Activated CD8-positive, alpha-beta memory T cell treated with anti-CD3 and anti-CD28 coated beads for 36 hours (primary cell): ENCODE data around the gene LAMA2. TPM values are rescaled to one million over a fixed set of nuclear protein-coding genes. Genes with fewer than 3 reads are reported as not detected.

Source experiments
- CTCF ChIA-PET: fragments of 350-600 bp; sonication (Branson Sonifier 250); formaldehyde crosslinking; loops from one replicate; lab custom pipeline; 2021; ENCODE audit warnings: antibody characterized with exemption; lab: Charles Lee
- POLR2A ChIA-PET: fragments of 350-600 bp; sonication (Branson Sonifier 250); formaldehyde crosslinking; loops from one replicate; lab custom pipeline; 2021; ENCODE audit warnings: antibody characterized with exemption; lab: Charles Lee
- total RNA-seq, 2 experiments: library from RNA; stranded (reverse); gene quantifications; one replicate each; pipeline ENCODE4 v1.2.3, GENCODE V29; 2021

The LAMA2 gene
- total RNA-seq, 2 experiments from 2014 or later = 0.72 to 1.2 TPM

DNA sequence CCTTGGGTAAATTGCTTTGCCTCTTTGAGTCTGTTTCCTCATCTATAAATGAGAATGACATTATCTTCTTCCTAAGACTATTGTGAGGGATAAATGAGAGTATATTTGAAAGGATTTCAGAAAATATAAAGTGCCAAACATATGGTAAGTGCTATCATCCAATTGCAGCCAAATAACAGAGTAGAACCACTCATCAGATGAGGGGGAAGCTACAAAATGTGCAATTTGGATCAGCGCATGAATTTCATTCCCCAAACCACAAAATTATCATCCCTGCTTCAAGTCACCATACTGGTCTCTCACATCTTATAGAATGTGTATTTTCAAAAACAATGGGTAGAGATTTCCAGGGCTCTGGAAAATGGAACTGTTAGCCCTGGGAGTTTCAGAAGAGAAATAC is 668.5 kb downstream of the LAMA2 start:
- ChIA-PET CTCF (no interaction called here), POLR2A (no interaction called here)

DNA sequence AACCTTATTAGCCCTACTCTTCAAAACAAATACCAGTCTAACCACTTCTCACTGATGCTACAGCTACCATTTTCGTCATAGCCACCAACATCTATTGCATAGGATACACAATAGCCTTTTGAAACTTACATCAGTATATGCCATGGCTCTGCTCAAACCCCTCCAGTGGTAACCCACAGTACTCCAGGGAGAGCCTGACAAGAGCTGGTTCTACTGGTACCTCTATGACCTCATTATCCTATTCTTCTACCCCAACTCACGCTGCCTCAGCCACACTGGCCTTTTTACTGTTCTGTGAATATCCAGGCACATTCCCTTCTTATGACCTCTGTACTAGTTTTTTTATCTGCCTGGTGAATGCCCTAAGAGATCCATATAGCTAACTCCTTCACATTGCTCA is 669.5 kb downstream of the LAMA2 start:
- POLR2A ChIA-PET = no interaction called here
- CTCF ChIA-PET = no interaction called here

DNA sequence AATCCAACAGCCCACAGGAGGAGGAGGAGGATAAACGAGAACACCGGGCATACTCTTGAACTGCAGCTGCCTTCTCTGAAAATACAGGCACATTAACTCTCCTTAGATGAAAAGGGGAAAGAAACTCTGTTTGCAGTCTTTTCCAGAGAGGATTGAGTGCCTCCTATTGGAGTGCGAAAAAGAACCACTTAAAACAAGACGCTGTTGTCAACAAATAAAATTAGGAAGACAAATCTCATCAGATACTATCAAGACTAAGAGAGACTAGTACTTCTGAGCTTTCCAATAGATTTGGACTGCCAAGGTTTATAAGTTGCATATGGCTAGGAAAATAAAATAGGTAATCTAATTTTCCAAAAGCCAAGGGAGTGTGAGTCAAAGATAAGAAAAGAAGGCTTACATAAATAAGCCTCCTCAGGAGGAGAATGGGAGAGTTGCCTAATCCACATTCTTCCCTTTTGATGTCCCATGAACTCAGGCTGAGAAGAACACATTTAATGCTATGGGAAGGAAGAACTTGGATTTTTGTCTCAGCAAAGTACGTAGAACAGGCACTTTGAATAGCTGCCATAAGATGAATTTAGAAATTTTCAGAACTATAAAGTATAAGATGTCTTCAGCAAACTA is 672.4 kb downstream of the LAMA2 start:
- CTCF ChIA-PET = no interaction called here

DNA sequence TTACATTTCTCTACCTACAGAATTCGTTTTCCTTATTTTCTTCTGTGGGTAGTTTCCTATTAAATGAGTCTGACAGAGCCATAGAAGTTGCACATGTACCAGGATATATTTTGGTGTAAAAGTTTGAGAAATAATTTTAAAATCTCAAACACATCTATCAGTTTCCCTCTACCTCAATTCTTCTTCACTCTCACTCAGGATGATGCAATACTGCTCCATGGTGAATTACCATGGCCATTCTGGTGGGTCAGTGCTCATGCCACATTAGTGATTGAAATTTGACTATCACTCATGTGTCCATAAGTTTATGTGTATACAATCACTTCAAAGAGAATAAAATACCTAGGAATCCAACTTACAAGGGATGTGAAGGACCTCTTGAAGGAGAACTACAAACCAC is 675.3 kb downstream of the LAMA2 start:
- POLR2A ChIA-PET = no interaction called here
- CTCF ChIA-PET = no interaction called here

More for the DNA sequence above, 672.4 kb downstream of the LAMA2 start:
- POLR2A ChIA-PET = no interaction called here

DNA sequence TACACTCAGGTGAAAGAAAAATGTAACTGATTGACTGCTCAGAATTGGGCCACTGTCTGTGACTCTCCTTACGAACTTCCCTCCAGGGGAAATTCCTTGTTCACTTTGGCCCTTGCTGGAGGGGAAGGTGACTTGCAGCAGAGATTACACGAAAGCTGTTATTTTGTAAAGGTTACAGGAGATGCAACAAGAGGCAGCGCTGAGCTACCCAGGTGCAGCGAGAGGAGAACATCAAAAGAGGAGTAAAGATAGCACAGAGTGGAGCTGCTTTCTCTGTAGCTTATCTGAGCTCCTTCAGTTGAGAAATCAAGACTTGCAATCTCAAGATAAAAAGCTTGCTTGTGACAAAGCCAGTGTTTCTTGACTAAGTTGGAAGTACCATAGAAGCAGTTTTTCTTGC is 682.4 kb downstream of the LAMA2 start:
- ChIA-PET CTCF (interaction anchor here (1.0 kb wide), 1 partner anchor 16 kb away, joined by 3 read pairs; no protein-coding TSS in a partner anchor), POLR2A (no interaction called here)

DNA sequence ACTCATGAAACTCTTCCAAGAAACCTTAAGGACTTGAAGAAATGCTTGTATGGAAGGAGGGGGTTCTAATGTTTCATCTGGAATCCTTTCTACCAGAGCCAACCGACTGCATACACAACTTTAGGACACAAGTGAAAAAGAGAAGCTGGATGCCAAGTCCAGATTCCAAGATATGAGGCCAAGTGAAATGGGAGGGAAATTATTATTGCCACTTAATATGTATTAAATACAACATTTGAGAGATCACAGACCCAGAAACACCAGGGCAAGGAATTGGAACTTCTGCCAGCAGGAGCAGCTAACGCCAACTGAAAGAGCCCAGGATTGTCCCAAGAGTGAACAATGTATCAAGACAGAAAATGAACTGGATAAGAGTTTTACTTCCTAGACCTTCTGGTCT is 682.9 kb downstream of the LAMA2 start:
- POLR2A ChIA-PET = no interaction called here
- CTCF ChIA-PET = interaction anchor here (1.0 kb wide), 1 partner anchor 16 kb away, joined by 3 read pairs; no protein-coding TSS in a partner anchor
